ENCODE data around the gene ABCG1.

- TF ChIP-seq, protein P1, sequence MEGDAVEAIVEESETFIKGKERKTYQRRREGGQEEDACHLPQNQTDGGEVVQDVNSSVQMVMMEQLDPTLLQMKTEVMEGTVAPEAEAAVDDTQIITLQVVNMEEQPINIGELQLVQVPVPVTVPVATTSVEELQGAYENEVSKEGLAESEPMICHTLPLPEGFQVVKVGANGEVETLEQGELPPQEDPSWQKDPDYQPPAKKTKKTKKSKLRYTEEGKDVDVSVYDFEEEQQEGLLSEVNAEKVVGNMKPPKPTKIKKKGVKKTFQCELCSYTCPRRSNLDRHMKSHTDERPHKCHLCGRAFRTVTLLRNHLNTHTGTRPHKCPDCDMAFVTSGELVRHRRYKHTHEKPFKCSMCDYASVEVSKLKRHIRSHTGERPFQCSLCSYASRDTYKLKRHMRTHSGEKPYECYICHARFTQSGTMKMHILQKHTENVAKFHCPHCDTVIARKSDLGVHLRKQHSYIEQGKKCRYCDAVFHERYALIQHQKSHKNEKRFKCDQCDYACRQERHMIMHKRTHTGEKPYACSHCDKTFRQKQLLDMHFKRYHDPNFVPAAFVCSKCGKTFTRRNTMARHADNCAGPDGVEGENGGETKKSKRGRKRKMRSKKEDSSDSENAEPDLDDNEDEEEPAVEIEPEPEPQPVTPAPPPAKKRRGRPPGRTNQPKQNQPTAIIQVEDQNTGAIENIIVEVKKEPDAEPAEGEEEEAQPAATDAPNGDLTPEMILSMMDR (IDR thresholded peaks at IDR 0.05; ENCODE audit: insufficient read depth, low read depth, low read length), result no peak
- no peak for TF ChIP-seq EZH2 (IDR thresholded peaks at IDR 0.05; ENCODE audit: insufficient read depth, low read length)
Observed at GRCh38 chr21:42176859-42177258, 42.1 kb upstream of the ABCG1 start.

Measured in astrocyte (in vitro differentiated cells and primary cell).